ENCODE data around the gene PTCD3.

The PTCD3 gene

DNA sequence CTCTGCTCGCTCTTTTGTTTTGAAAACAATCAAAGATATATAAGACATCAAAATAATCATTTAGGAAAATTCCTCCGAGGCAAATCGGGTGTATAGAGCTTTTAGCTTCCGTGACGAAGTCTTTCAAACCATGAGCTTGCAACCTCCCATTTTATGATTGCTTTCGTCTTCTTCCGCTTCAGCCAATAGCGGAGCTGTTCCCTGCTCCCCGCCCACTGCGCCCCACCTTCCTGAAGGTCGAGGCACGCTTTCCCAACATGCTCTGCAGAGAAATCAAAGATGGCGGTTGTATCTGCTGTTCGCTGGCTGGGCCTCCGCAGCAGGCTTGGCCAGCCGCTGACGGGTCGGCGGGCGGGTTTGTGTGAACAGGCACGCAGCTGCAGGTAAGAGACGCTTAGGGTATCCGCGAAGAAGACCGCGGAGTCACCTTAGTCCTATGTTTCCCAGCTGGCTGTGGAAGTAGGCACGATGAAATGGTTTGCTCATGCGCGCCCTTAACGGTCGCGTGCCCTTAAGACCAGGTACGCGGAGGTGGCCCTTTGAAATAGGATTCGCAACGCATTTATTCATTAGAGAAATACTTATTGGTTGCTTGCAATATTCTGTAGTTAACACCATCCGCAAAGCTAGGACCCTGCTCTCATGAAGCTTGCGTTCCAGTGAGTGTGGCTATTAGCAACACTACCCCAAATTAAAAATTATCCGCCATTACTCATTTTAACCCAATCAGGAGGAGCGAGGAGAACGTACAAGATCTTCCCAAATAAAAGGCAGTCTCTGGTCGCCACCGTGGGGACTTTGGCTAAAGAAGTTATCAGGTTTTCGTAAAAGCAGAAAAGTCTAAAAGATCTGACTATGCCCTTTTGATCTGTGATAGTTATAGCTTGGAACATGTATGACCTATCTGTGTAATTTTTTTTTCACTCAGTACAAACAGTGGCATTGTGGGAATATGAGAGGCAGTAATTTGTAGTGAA is at the start of gene PTCD3:
PTCD3 (plus strand) TSS at position 267 of the 977 bp plus-strand sequence; CDS start at position 280, 13 bp downstream.
- peak; percentile 94 for DNase-seq (ENCODE audit: low read depth in 2 of 2)

DNA sequence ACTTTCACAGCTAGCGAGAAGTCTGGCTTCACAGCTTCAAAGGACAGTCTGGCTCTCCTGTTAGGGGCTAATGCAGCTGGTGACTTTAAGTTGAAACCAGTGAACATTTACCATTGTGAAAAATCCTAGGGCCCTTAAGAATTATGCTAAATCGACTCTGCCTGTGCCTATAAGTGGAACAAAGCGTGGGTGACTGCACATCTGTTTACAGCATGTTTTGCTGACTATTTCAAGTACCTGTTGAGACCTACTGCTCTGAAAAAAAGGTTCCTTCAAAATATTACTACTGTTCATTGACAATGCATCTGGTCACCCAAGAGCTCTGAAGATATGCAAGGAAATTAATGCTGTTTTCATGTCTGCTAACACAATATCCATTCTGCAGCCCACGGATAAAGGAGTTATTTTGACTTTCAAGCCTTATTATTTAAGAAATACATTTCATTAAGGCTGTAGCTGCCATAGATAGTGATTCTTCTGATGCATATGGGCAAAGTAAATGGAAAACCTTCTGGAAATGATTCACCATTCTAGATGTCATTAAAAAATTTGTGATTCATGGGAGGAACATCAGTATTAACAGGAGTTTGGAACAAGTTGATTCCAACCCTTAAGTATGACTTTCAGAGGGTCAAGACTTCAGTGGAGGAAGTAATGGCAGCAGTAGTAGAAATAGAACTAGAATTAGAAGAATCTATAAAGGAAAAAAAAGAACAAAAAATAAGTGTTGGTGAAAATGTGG is 49.3 kb upstream of the PTCD3 start:
- no peak for DNase-seq (ENCODE audit: low read depth in 2 of 2)

DNA sequence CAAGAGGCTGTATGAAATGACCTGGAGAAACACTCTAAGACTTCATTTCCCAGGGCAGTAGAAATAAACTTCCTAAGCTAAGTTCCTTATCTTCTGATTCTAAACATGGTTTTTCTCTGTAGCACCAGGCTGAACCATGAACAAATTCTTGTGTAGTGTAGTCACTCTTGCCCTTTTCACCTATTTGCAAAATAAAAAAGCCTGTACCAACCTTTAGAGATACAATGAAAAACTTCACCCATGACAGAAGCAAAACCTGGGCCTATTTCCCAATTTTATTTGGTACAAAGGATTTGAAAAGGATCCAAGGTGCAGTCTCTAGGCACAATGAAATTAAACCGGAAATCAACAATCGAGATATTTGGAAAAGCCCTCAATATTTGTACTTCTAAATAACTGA is 44.0 kb upstream of the PTCD3 start:
- DNase-seq (ENCODE audit: low read depth in 2 of 2): no peak

DNA sequence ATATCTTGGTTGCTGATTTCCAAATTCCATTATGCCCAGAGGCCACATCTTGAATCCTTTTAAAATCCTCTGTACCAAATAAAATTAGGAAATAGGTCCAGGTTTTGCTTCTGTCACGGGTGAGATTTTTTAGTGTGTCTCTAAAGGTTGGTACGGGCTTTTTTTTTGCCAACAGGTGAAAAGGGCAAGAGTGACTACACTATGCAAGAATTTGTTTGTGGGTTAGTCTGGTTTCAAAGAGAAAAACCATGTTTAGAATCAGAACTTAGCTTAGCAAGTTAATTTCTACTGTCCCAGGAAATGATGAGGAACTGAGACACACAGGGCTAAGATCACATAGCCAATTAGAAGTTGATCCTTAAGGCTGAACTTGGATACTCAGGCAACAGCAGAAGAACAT is 42.0 kb upstream of the PTCD3 start:
- DNase-seq (ENCODE audit: low read depth in 2 of 2): no peak

DNA sequence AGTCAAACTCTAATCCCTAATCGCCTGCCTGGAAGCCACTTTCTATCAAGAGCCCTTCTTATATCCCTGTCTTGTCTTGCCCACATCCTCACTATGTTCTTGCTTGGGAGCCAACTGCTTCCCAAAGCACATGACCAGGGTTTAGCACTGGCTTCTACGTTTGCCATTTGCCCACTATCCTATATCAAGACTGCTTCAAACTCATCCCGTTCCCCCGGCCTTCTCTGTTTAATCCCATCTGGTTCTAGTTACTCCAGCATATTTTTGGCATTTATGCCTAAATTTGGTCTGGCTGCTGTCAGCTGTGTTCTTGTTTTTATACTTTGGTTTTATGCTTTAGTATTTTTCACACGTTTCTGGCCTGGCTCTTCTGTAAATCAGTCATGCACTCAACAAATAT is 40.5 kb upstream of the PTCD3 start:
- no peak for DNase-seq (ENCODE audit: low read depth in 2 of 2)

DNA sequence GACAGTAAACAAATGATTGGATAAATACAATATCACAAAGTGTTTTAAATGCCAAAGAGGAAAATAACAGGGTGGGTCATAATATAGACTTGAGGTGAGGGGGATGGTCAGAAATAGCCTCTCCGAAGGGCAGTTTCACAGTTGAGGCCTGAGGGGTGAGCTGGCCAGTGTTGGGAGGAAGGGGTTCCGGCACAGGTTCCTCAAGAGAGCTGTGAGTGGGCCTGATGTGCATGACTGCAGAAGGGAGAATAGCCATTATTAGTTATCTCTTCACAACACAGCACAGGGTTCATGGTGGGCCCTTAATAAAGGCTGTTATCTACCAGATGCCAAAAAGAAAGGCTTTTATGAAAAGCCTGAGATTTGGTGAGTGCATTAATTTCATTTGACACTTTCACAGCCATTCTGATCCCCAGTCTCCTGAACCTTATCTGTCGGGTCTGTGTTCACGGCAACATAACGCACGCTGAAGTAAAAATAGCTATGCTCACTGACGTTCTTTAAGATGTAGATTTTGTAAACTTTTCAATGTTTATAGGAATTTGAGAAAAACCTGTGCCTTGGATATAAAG is 39.9 kb upstream of the PTCD3 start:
- no peak for DNase-seq (ENCODE audit: low read depth in 2 of 2)

DNA sequence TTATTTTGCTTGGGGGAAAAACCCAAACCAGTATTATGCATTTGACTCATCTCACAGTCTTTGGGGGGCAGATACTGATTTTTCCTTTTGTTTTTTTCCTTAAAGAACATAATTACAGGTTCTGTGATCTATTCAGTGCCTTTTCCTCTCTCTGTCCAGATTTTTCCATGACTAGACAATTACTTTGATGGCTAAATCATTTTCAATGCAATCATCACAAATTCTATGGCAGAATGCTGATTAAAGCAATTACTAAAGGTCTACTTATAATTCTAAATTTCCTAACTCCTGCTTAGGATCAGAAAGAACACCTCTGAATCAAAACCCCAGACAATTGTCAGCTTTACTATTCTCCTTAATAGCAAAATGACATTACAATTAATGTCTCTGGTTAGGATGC is 39.1 kb upstream of the PTCD3 start:
- DNase-seq (ENCODE audit: low read depth in 2 of 2): no peak

DNA sequence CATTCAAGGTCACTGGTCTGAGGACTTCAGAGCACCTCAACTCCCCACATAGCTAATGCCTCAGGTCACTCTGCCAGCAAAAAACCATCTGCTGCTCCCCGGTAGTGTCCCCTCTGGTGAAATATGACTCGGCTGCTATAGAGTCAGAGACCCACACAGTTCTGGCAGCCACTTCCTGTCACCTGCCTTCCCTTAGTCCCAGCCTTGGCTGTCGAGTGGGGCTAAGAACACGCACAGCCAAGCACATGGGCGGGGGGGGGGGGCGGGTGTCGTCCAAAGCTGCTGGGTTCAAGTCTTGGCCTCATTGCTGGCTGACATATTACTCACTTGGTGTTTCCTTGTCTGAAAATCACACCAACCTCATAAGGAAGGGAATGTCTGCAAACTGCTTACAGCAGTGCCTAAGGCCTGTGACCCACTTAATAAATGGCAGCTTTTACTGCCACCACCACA is 37.9 kb upstream of the PTCD3 start:
- DNase-seq (ENCODE audit: low read depth in 2 of 2): peak; percentile 28 to 37

DNA sequence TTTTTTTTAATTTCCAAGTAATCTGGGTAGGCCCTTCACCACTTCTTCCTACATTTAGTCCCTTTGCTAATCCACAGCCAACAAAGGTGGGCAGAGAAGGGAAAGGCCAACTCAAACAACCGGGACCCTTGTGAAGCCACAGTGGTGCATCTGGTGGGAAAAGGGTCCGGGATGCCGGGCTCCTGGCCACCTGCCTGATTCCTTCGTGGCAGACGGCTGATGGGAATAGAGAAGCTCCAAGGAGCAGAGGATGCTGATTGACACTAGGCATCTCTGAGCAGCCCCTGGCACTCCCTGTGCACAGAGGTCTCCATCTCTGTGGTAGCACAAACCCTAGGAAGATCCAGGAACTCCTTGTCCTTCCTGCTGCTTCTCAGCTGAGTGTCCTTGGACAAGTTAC is 37.4 kb upstream of the PTCD3 start:
- DNase-seq (ENCODE audit: low read depth in 2 of 2): no peak

DNA sequence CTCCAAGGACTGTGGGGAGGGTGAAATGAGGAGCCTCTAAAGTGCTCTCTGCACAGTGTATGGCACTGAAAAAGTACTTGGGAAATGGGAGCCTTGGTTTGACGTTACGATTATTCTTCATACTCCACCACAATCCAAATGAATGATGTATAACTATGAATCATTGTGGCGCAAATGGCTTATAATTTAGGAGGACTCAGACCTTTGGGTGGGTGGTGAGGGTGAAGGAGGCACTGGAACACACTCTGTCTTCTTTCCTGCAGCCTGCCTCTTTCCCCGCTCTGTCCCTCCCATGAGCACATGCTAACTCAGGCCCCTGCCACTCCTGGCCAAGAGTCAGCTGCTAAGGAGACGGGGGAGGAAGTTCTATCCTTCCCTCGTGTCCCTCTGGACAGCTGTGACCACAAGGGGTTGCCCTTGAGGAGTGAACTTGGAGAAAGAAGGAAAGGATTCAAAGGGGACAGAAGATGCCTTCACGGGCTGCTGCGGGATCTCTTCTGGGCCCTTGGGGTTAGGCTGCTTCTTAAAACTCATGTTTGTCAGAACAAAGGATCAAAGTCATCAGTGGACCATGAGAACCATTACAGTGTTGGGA is 36.8 kb upstream of the PTCD3 start:
- no peak for DNase-seq (ENCODE audit: low read depth in 2 of 2)

DNA sequence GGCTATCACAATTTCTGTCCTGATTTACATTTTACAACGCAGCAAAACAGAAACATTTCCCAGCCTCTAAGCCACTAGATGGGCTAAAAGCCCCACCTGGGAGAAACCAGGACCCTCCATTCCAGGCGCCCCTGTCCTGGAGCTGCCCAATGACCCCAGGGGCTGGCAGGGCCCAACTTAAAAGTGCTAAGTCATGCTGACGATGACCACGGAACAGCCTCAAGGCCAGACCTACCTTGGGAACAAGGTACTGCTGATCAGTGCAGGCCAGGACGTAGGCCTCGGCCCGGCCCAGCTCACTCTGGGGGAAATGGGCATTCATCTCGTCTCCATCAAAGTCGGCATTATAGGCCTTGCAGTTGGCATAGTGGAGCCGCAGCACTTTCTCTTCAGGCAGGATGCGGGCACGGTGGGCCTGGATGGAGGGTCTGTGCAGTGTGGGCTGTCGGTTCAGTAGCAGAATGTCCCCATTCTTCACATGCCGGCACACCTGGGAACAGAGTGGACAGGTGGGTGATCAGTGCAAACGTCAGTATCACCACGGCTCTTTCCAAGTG is 36.2 kb upstream of the PTCD3 start:
- no peak for DNase-seq (ENCODE audit: low read depth in 2 of 2)

DNA sequence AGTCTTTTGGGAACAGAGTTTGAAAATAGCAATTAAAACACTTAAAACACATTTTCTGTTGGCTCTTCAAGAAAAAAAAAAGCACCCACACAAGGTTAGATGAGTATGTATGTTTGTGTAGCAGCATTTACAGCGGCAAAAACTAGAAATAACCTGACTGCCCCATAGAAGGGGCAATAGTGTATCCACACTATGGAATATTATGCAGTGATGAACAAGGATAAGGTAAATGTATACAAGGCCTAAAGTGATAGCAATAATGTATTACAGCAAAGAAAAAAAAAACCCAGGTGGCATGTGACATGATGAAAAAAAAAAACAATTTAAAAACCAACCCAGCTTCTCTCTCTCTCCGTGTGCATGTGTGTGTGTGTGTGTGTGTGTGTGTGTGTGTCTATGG is 35.2 kb upstream of the PTCD3 start:
- no peak for DNase-seq (ENCODE audit: low read depth in 2 of 2)

DNA sequence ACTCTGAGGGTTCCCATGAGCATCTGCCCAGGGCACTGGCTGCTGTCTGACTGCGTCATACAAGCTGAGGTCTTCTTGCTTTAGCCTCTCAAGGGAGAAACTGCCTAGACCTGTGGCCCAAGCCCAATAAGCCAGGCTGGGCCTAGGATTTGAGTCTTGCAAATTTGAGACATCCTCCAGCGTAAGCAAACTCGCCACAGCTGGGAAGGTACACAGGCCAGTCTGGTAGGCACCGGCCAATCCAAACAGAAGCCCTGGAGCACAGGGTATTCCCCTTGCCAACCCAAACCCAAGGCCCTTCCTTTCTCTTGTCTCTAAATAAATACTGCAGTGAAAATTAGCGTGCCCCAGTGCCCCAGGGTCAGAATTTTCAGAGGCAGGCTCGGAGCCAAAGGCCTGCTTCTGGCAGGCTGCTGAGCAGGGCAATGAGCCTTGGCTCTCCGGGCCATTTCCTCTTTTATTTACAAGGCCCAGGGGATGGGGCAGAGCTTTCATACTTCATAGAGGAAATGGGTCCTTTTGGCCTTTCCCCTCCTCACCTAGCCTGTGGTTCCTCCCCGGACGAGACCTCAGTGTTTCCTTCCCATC is 33.7 kb upstream of the PTCD3 start:
- no peak for DNase-seq (ENCODE audit: low read depth in 2 of 2)

DNA sequence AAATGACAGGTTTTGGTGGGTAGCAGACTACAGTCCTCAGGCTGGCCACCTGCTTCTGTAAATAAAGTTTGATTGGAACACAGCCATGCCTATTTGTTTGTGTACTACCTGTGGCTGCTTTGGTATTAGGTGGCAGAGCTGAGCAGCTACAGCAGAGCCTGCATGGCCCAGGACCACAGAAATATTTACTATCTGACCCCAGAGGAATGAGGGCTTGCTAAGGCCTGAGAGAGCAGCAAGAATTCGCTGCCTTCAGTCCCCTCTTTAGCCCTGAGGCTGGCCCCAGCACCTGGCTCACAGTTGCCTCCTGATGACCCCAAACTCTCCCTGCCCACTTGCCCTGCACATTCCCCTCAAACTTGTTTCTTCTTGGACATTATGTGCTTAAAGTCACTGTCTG is 32.8 kb upstream of the PTCD3 start:
- no peak for DNase-seq (ENCODE audit: low read depth in 2 of 2)

DNA sequence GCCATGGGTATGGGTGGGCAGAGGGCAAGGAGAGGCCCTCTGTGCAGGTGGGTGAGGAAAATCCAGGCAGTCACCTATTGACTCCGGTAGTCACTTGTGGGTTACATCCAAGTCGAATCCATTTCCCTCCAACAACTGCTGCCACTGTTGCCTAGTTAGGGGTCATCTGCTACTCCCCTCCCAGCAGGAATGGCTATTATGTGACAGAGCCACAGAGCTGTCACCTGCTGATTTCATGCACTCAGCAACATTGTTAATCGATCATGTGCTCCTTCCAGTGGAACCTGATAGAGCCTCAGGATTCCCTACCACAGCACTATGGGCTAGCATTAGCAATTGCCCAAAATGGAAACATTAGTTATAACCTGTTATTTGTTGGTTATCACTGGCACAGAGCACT is 31.8 kb upstream of the PTCD3 start:
- DNase-seq (ENCODE audit: low read depth in 2 of 2): no peak

DNA sequence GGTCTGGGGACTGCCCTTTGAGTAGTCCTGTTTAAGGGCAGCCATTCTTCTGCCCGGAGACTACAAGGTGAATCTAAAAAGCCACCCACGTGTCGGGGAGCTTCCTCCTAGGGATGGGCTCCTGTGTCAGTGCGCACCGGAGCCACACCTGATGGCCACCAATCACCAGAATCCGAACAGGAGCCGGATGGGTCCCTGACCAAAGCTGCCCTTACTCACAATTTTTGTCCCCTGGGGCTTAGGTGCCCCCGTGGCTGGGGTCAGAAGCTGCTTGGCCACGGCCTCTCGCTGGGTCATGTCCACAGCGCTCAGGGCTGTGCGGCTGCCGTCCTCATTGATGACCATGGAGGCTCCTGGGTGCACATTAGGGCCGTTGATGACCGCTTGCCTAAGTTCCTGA is 31.2 kb upstream of the PTCD3 start:
- no peak for DNase-seq (ENCODE audit: low read depth in 2 of 2)

DNA sequence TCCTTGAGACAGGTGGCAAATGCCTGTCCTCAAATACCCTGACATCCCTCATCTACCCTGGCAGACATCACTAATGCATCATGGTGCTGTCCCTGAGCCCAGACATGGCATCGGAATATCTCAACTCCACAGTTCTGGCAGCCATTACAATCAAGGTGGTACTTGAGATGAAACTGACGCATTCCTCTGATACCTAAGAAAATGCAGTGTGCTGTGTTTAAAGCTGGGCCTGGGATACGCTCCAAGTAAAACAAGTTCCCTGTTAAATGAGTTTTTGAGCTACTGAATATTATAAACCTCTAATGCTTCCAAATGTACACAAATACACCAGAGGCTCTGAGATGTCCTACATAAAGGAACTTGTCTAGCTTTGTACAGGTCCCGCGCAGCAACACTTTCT is 30.1 kb upstream of the PTCD3 start:
- no peak for DNase-seq (ENCODE audit: low read depth in 2 of 2)

DNA sequence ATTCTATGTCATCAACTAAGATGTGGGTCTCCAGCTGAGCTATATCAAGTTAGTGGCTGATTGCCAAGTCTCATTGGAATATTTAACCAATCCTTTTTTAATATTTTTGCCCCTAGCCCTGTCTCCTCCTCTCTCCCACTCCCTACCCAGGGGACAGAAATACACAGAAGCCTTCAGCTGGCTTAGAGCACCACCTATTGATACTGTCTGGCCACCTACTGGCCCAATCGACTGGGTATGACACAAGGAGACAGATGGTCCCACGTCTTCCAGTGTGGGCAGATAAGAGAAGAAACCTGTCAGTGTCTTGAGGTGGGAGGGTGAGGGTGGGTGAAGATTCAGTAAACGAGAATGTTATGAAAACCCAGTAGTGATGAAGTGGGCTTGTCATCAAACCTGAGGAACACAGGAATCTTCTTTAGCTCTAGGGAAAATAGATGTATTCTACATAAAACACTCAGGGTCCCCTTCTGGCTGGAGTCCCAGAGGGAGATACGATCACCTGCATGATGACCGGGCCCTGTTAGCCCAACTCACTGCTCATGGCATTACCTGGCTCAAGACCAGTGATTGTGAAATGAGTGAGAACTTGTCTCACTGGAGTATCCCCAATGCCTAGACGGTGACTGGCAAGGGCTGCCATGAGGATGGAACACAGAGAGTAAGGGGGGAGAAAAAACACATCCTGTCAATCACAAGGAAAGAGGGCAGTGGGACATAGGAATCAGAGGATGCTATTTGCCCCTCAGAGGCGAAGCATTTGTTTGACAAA is 27.1 kb upstream of the PTCD3 start:
- DNase-seq (ENCODE audit: low read depth in 2 of 2): no peak

DNA sequence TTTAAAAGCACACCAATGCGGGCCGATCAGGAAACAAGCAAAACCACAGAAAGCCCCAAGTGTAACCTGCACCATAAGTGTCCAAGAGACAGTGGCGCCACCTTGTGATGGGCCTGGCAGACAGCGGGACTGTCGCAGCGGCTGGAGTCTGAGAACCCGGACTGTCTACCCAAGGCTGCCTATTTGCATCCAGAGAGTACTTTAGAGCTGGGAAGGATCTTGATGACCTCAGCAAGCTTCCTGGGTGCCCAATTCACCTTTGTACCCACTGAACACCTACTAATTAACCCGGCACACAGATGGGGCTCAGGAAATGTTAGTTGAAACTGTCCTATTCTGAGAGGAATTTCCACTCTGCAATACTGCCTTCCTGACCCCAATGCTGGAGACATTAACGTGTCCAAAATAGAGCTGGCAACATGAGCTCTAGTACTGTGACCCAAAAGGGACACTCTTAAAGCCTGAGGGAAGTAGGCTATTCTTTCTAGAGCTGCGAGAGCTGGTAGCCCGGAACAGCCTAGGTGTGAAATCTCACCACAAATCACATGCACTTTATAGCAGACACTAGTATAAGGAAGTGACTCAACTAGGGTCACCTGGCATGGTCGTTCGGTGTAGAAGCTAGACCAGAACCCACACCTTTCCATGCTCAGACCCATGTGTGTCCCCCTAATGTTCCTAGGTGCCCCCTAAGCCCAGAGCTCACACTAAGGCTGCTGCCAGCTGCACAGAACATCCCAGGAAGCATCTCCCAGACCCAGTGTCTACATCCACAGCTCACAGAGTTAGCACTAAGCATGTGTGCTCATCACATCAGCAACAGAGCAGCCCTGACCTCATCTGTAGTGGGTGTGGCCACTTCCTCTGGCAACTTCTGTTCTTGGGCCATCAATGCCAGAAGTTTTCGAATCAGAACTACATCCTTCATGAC is 25.8 kb upstream of the PTCD3 start:
- peak; percentile 53 to 56 for DNase-seq (ENCODE audit: low read depth in 2 of 2)

DNA sequence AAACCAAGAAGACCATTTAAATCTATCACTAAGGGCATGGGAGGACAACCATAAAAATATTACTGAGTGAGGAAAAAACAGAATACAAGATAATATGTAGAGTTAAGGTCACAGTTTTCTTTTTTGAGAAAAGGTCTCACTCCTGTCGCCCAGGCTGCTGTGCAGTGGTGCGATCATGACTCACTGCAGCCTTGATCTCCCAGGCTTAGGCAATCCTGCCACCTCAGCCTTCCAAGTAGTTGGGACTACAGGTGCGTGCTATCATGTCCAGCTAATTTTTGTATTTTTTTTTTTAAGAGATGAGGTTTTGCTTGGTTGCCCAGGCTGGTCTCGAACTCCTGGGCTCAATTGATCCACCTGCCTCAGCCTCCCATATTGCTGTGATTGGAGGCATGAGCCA is 24.3 kb upstream of the PTCD3 start:
- DNase-seq (ENCODE audit: low read depth in 2 of 2): no peak
